NCI-H2171 treated with DMSO at 0.1 percent for 48 hours (cell line): ENCODE data around the gene ZNF664.

ENCODE experiments used
- DNase-seq: peaks from one replicate; lab custom pipeline; 2025; lab: John Stamatoyannopoulos, UW

The ZNF664 gene

DNA sequence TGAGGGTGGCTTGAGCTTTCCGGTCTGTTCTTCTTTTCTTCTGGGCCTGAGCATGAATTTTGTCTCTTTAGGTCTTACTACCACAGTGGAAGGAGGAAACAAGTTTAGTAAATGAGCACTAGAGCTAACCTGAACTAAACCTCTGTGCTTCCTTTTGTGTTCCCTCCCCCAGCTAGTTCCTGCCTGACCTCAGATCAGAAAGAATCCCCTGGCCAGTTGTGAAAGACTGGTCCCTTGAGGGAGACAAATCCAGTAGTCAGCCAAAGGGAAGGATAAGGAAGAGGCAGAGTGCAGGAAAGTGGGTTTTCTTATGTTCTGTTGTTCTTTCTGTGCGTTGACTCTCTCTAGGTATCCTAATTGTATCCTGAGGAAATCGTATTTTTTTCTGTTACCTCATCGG lies 17.5 kb downstream of the ZNF664 start:
- no peak for DNase-seq

GRCh38 chr12:123991372-123991951 lies 18.4 kb downstream of the ZNF664 start:
- DNase-seq = no peak

GRCh38 chr12:123992118-123992825 lies 19.3 kb downstream of the ZNF664 start:
- DNase-seq = no peak

GRCh38 chr12:123995023-123995748 lies 22.2 kb downstream of the ZNF664 start:
- DNase-seq = no peak

DNA sequence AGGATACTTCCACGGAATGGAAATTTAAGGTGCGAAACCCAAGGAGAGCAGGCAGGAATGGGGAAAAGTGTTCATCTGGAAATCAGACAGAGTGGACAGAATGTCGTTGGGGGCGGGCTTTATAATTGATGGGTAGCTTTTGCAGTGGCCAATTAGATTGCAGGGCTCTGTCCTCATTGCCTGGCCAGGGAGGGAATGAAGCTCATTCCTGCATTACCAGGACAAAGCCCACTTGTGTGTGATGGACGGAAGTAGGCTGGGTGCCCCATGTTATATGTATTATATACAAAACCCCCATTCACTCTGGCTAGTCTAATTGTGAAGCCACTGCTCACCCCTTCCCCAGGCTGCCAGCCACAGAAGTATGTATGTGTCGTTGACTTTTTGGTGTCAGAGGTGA lies 23.6 kb downstream of the ZNF664 start:
- no peak for DNase-seq

GRCh38 chr12:123997033-123997822 lies 24.2 kb downstream of the ZNF664 start:
- DNase-seq = no peak

GRCh38 chr12:123997908-123998307 lies 24.9 kb downstream of the ZNF664 start:
- no peak for DNase-seq

GRCh38 chr12:123998344-123998990 lies 25.5 kb downstream of the ZNF664 start:
- DNase-seq = no peak

- no peak for DNase-seq
Measured at GRCh38 chr12:123998991-123999359, 26.0 kb downstream of the ZNF664 start.

DNA sequence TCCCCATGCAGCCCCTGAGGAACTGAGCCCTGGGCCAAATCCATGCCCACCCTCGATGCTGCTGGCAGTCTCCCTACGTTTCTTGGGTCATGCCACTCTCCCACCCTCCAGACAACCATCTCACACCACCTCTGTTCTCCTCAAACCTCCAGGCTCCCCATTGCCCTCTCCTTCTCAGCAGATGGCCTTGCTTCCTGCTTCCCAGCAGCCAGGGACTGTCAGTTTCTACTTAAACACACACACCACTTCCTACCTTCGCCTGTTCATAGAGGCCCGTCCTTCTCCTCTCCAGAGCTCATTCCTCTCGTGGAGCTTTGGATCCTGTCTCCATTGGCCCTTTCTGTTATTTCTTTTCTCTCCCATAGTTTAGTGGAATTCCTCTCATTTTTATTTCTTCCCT lies 27.1 kb downstream of the ZNF664 start:
- no peak for DNase-seq

- DNase-seq = no peak
Measured at GRCh38 chr12:124001343-124001742, 28.3 kb downstream of the ZNF664 start.

DNA sequence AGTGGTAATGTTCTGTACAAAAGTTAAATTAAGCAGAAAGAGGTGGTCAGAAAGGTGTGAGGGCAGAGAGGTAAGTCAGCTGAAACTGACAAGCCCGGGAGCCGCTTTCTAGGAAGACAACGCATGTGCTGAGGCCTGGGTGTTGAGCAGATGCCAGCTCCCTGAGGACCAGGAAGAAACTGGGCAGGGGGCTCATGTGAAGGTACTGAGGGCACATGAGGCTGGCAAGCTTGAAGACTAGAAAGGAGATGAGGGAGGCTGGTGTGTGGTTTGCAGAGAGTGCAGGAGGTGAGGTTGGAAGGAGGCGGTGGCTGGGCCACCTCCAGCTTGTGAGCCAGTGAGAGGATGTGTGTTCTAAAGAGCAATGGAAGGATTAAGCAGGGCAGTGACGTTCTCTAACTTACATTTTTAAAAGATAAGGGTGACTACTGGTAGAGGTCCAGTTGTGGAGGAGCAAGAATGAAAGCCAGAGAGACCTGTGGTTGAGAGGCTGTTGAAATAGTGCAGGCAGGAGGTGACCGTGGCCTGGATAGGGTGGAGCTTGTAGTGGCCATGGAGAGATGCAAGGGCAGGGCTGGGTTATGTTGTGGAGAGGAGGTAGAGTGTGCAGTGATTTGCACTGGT lies 29.1 kb downstream of the ZNF664 start:
- DNase-seq = no peak

DNA sequence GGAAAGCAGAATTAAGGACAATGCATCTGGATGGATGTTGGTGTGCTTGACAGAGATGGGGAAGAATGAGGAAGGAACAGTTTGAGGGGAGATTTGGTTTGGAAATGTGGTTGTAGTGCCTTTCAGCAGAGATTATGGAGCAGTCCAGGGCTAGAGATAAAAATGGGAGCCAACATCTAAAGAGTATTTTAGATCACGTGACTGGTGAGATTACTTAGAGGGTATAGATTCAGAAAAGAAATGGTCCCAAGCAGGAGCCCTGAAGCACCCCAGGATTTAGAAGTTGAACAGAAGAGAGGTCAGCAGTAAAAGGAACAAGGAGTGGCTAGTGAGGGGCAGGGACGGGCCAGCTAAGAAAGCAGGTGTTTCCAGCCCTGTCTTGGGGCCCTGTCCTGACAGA lies 29.6 kb downstream of the ZNF664 start:
- no peak for DNase-seq

DNA sequence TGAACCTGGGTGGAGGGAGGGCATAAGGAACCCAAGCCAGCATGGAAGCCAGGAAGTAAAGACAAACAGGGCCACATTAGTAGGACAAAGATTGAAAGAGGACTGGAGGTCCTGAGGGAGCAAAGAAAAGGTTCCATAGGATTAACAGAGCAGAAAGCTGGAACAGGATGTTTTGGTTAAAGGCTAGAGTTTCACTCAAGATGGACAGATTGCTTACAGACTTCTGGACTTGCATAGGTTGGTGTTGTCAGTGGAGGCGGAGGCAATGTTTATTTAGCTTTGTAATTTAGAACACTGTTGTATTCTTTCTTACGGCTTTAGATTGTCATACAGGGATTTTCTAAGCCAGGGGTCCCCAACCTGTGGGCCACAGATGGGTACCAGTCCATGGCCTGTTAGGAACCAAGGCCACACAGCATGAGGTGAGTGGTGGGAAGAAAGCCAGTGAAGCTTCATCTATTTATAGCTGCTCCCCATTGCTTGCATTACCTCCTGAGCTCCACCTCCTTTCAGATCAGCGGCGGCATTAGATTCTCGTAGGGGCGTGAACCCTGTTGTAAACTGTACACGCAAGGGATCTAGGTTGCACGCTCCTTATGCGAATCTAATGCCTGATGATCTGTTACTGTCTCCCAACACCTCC lies 31.3 kb downstream of the ZNF664 start:
- no peak for DNase-seq

GRCh38 chr12:124006085-124006845 lies 33.2 kb downstream of the ZNF664 start:
- DNase-seq = no peak

- DNase-seq = no peak
Measured at GRCh38 chr12:124006846-124007713, 34.1 kb downstream of the ZNF664 start.

DNA sequence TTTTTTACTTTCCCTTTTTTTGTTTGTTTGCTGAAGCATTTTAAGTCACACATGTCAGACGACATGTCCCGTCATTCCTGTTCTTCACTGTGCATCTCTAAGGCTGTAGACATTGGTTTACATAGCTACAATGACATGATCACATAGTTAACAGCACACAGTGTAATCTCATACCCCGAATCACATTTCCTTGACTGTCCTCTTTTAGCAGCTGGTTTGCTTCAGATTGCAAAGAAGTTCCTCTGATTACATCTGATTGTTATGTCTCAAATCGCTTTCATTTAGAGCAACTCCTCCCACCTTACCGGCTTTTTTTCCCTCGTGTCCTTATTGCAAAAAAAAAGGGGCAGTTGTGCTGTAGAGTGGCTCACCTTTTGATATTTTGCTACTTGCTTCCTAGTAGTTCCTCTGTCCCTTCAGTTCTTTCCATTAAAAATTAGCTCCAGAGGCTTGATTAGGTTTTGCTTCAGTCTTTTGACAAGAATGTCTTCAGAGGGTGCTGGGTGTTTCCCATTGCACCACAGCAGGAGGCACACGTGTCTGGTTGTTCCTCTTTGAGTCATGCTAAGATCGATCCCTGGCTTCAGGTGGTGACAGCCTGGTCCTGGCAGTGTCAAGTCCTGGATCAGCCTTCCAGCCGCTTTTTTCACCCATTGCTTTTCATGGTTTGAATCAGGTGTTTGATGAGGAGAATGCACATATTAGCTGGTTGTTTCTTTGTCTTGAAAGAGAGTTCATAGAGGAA lies 35.0 kb downstream of the ZNF664 start:
- DNase-seq = peak; percentile 49

DNA sequence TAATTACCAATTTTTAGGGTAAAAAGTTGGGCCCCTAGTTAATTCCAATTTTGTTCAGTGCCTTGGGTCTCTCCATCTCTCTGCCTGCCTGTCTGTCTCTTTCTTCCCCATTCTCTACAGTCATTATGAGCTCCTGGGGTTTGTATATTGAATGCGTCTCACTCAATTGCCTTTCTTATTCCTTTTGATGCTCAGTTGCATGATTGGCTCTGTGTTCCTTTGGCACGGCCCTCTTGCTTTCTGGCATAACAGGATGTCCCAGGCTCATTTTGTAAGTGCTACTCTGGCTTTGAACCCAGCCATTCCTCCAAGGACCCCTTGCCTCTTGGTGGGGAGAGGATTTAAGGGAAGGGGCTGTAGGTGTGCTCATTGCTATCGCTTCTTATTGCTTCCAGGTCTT lies 35.6 kb downstream of the ZNF664 start:
- no peak for DNase-seq

GRCh38 chr12:124009781-124010180 lies 36.8 kb downstream of the ZNF664 start:
- DNase-seq = no peak
